Neural cell (in vitro differentiated cells): ENCODE results near the gene UBXN10. TPM values are rescaled to one million over a fixed set of nuclear protein-coding genes. Genes with fewer than 3 reads are reported as not detected.

Source experiments
- H2AFZ ChIP-seq: fragments of 200-600, 300-800 bp; sonication (generic), shearing (Covaris generic); 2 replicates; pipeline ENCODE4 v1.6.0; 2014; ENCODE audit warnings: low read depth, mild to moderate bottlenecking, antibody characterized with exemption, low read length, moderate library complexity
- H3F3A ChIP-seq: fragments of 200-600 bp; shearing (Covaris generic); 2 replicates; pipeline ENCODE4 v1.6.1; 2016; ENCODE audit warnings: mild to moderate bottlenecking, moderate library complexity, mixed read lengths, antibody characterized with exemption, low read length; ENCODE audit not compliant: insufficient read depth, poor library complexity, severe bottlenecking
- H3K27ac ChIP-seq: fragments of 200-600, 300-800 bp; sonication (generic), shearing (Covaris generic); 2 replicates; pipeline ENCODE4 v1.5.1; 2014; ENCODE audit warnings: mild to moderate bottlenecking, low read length, moderate library complexity
- H3K27me3 ChIP-seq: fragments of 300-800, 200-600 bp; sonication (generic), shearing (Covaris generic); 2 replicates; pipeline ENCODE4 v1.6.0; 2014; ENCODE audit warnings: mild to moderate bottlenecking, low read depth, low read length, moderate library complexity; ENCODE audit not compliant: insufficient read depth
- H3K36me3 ChIP-seq: fragments of 300-800, 200-600 bp; sonication (generic), shearing (Covaris generic); 2 replicates; pipeline ENCODE4 v1.5.1; 2014; ENCODE audit warnings: mild to moderate bottlenecking, antibody characterized with exemption, low read length, moderate library complexity; ENCODE audit not compliant: insufficient read depth
- H3K4me2 ChIP-seq: fragments of 300-800, 200-600 bp; sonication (generic), shearing (Covaris generic); 2 replicates; pipeline ENCODE4 v1.6.0; 2014; ENCODE audit warnings: mild to moderate bottlenecking, low read length
- H3K4me3 ChIP-seq: fragments of 300-800, 200-600 bp; sonication (generic), shearing (Covaris generic); 2 replicates; pipeline ENCODE4 v1.5.1; 2014; ENCODE audit warnings: mild to moderate bottlenecking, low read length, moderate library complexity
- H3K79me2 ChIP-seq: fragments of 200-600 bp; shearing (Covaris generic); replicated peaks from 2 replicates; pipeline ENCODE4 v1.6.0; 2014; ENCODE audit warnings: mild to moderate bottlenecking, low read length, moderate library complexity; ENCODE audit not compliant: insufficient read depth
- H3K9ac ChIP-seq: fragments of 300-800, 200-600 bp; sonication (generic), shearing (Covaris generic); 2 replicates; pipeline ENCODE4 v1.6.1; 2016; ENCODE audit warnings: mild to moderate bottlenecking, low read length, mixed read lengths
- H3K9me2 ChIP-seq: fragments of 200-600 bp; shearing (Covaris generic); 2 replicates; pipeline ENCODE4 v1.6.1; 2016; ENCODE audit warnings: mild to moderate bottlenecking, low read length, mixed read lengths; ENCODE audit not compliant: insufficient read depth
- H3K9me3 ChIP-seq: fragments of 200-600, 300-800 bp; sonication (generic), shearing (Covaris generic); 2 replicates; pipeline ENCODE4 v1.6.1; 2016; ENCODE audit warnings: mild to moderate bottlenecking, mixed run types, low read length, moderate library complexity, mixed read lengths
- H4K20me1 ChIP-seq: fragments of 200-600 bp; shearing (Covaris generic); 2 replicates; pipeline ENCODE4 v1.6.1; 2016; ENCODE audit warnings: mild to moderate bottlenecking, mixed run types; ENCODE audit not compliant: insufficient read depth
- EP300 ChIP-seq: fragments of 450-650 bp; conservative IDR thresholded peaks from 2 replicates; pipeline ENCODE4 v1.6.1; 2014; ENCODE audit warnings: antibody characterized with exemption, mild to moderate bottlenecking, moderate library complexity; ENCODE audit not compliant: poor library complexity, severe bottlenecking
- EZH2 ChIP-seq: fragments of 200-600, 300-800 bp; shearing (Covaris generic), sonication (generic); IDR thresholded peaks from 2 replicates; pipeline ENCODE4 v1.6.1; 2014; ENCODE audit warnings: antibody characterized with exemption, low read length, borderline replicate concordance, mild to moderate bottlenecking; ENCODE audit not compliant: insufficient read depth, poor library complexity, severe bottlenecking
- MXI1 ChIP-seq: fragments of 450-650 bp; conservative IDR thresholded peaks from 2 replicates; pipeline ENCODE4 v1.6.1; 2014; ENCODE audit warnings: antibody characterized with exemption, mild to moderate bottlenecking; ENCODE audit not compliant: poor library complexity, severe bottlenecking
- POLR2AphosphoS5 ChIP-seq: IDR thresholded peaks from 2 replicates; pipeline ENCODE4 v1.6.1; 2012
- RAD21 ChIP-seq: fragments of 450-650 bp; conservative IDR thresholded peaks from 2 replicates; pipeline ENCODE4 v1.6.1; 2014; ENCODE audit warnings: antibody characterized with exemption, mild to moderate bottlenecking, moderate library complexity
- SMC3 ChIP-seq: fragments of 450-650 bp; conservative IDR thresholded peaks from 2 replicates; pipeline ENCODE4 v1.6.1; 2014; ENCODE audit warnings: antibody characterized with exemption, mild to moderate bottlenecking, moderate library complexity; ENCODE audit not compliant: poor library complexity
- TAF1 ChIP-seq: IDR thresholded peaks from 2 replicates; pipeline ENCODE4 v1.6.1; 2012; ENCODE audit warnings: low read depth
- polyA plus RNA-seq: library from polyadenylated mRNA; depleted of rRNA; stranded (reverse); fragments of >200 nt; gene quantifications from 2 replicates; pipeline ENCODE4 v1.2.3, GENCODE V29; 2014
- TF ChIP-seq, protein P1 (sequence below): IDR thresholded peaks from 2 replicates; pipeline ENCODE4 v1.6.1; 2012; ENCODE audit warnings: borderline replicate concordance
- TF ChIP-seq, protein P2 (sequence below): fragments of 450-650 bp; IDR thresholded peaks from 2 replicates; pipeline ENCODE4 v1.5.1; 2014; ENCODE audit warnings: antibody characterized with exemption, mild to moderate bottlenecking, moderate library complexity; ENCODE audit not compliant: poor library complexity, severe bottlenecking

Gene UBXN10
- polyA plus RNA-seq, 1 donor from 2014 or later: 0.64 TPM

DNA sequence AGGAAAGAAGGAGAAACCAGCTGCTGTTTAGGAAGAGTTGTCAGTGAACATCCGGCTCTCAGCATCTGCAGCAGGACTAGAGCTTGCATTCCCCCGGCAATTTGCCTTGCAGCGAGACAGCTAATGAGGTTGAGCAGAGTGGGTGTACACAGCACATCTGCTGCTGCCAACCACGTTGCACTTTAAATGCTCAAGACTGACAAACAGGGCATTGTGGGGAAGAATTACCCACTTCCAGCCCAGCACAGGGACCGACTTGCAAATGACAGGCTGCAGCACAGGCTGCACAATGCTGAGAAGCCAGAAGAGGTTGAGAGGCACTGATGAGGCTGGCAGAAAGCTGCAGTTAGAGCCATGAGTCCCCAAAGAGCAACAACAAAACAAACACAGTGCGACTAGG, 48.0 kb downstream of the UBXN10 start:
- Histone ChIP-seq H3K9ac (peak overlapping the region; percentile 26), H3K27me3 (no peaks in the 10 kb centered on the region), H2AFZ (peak overlapping the region; percentile 0)

DNA sequence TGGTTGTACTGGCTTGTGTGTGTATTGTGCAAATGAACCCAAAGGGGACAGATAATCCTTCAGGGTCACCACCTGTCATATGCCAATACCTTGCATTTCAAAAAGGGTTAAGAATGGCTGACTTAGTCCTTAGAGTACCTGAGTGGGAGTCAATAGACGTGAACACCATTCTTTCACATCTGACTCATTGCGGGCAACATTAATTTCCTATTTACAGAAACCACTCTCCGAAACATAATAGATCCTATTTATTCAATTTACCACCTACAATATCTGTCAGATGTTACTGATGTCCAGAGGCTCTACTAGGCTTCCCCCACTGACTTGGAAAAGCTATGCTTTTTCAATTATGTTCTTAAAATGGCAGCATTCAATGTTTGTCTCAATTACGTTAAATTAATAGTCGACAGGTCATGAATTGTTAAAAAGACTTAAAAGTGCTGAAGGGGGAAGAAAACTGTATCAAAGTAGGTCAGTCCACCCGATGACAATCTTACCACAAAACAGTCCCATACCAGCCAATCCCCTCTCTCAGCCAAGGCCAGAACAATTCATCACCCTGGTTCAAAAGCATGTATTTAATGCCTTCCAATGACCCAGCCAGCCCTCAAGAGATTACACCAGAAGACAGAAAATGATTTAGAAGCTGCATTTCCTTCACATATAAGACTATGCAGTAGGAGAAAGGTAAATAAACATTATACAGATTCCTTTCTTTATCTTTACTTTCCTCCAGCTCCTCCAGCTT, 49.1 kb downstream of the UBXN10 start:
- Histone ChIP-seq H3K27ac (peak overlapping the region; percentile 44), H2AFZ (no peak overlapping the region), H3K9ac (no peak overlapping the region), H3K36me3 (no peaks in the 10 kb centered on the region), H3K27me3 (no peaks in the 10 kb centered on the region), H3K4me3 (no peak overlapping the region), H3K4me2 (no peak overlapping the region), H4K20me1 (no peaks in the 10 kb centered on the region), H3K79me2 (no peaks in the 10 kb centered on the region), H3K9me3 (no peaks in the 10 kb centered on the region), H3F3A (peaks cover 7% of the 10 kb centered on the region), H3K9me2 (no peaks in the 10 kb centered on the region)
- TF ChIP-seq POLR2AphosphoS5 (no peak), RAD21 (no peak), EP300 (no peak), EZH2 (no peak), TAF1 (no peak), SMC3 (no peak), MXI1 (no peak)
- TF ChIP-seq, protein P1, sequence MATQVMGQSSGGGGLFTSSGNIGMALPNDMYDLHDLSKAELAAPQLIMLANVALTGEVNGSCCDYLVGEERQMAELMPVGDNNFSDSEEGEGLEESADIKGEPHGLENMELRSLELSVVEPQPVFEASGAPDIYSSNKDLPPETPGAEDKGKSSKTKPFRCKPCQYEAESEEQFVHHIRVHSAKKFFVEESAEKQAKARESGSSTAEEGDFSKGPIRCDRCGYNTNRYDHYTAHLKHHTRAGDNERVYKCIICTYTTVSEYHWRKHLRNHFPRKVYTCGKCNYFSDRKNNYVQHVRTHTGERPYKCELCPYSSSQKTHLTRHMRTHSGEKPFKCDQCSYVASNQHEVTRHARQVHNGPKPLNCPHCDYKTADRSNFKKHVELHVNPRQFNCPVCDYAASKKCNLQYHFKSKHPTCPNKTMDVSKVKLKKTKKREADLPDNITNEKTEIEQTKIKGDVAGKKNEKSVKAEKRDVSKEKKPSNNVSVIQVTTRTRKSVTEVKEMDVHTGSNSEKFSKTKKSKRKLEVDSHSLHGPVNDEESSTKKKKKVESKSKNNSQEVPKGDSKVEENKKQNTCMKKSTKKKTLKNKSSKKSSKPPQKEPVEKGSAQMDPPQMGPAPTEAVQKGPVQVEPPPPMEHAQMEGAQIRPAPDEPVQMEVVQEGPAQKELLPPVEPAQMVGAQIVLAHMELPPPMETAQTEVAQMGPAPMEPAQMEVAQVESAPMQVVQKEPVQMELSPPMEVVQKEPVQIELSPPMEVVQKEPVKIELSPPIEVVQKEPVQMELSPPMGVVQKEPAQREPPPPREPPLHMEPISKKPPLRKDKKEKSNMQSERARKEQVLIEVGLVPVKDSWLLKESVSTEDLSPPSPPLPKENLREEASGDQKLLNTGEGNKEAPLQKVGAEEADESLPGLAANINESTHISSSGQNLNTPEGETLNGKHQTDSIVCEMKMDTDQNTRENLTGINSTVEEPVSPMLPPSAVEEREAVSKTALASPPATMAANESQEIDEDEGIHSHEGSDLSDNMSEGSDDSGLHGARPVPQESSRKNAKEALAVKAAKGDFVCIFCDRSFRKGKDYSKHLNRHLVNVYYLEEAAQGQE: no peak
- TF ChIP-seq, protein P2, sequence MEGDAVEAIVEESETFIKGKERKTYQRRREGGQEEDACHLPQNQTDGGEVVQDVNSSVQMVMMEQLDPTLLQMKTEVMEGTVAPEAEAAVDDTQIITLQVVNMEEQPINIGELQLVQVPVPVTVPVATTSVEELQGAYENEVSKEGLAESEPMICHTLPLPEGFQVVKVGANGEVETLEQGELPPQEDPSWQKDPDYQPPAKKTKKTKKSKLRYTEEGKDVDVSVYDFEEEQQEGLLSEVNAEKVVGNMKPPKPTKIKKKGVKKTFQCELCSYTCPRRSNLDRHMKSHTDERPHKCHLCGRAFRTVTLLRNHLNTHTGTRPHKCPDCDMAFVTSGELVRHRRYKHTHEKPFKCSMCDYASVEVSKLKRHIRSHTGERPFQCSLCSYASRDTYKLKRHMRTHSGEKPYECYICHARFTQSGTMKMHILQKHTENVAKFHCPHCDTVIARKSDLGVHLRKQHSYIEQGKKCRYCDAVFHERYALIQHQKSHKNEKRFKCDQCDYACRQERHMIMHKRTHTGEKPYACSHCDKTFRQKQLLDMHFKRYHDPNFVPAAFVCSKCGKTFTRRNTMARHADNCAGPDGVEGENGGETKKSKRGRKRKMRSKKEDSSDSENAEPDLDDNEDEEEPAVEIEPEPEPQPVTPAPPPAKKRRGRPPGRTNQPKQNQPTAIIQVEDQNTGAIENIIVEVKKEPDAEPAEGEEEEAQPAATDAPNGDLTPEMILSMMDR: no peak

More for the DNA sequence above, 48.0 kb downstream of the UBXN10 start:
- H3K9me3 ChIP-seq: no peaks in the 10 kb centered on the region
- no peaks in the 10 kb centered on the region for H3K36me3 ChIP-seq
- H3F3A ChIP-seq: peaks cover 7% of the 10 kb centered on the region
- peak; percentile 70 for TF ChIP-seq POLR2AphosphoS5
- TF ChIP-seq, protein P1: peak; percentile 43
- peak; percentile 32 for TF ChIP-seq SMC3
- no peak for TF ChIP-seq EZH2
- TF ChIP-seq EP300: peak; percentile 76
- no peak for TF ChIP-seq TAF1
- TF ChIP-seq, protein P2: no peak
- peak; percentile 25 for TF ChIP-seq RAD21
- peak; percentile 43 for TF ChIP-seq MXI1
- peak overlapping the region; percentile 44 for H3K27ac ChIP-seq
- H3K4me2 ChIP-seq: peak overlapping the region; percentile 40
- no peaks in the 10 kb centered on the region for H3K79me2 ChIP-seq
- no peaks in the 10 kb centered on the region for H4K20me1 ChIP-seq
- peak overlapping the region; percentile 53 for H3K4me3 ChIP-seq
- no peaks in the 10 kb centered on the region for H3K9me2 ChIP-seq
